ENCODE results near the gene PDZD7.

Gene PDZD7

GRCh38 chr10:101002456-101002855 lies 28.5 kb downstream of the PDZD7 start (continued):
- TF ChIP-seq GLI2 (tag by site-specific recombination; IDR thresholded peaks at IDR 0.05; ENCODE audit: borderline replicate concordance, low read depth) = no peak
- no peak for TF ChIP-seq INSM2 (tag by site-specific recombination; IDR thresholded peaks at IDR 0.05)
- TF ChIP-seq ZNF202 (tag by site-specific recombination; IDR thresholded peaks at IDR 0.05; ENCODE audit: borderline replicate concordance) = no peak
- peak; percentile 69 for TF ChIP-seq HIC1 (tag by site-specific recombination; IDR thresholded peaks at IDR 0.05)
- TF ChIP-seq ZNF19 (tag by site-specific recombination; IDR thresholded peaks at IDR 0.05; ENCODE audit: low read depth) = no peak
- TF ChIP-seq PATZ1 (tag by site-specific recombination; IDR thresholded peaks at IDR 0.05) = 0 out of 2 replicates have a peak, but pooled peaks have one; percentile 25

- H3K4me1 ChIP-seq (ENCODE audit: control insufficient read depth, insufficient read depth, low read length) = peaks cover 8% of the 10 kb centered on the region
- POLR2A ChIA-PET = no interaction called here
- CTCF ChIA-PET = interaction anchor here (0.6 to 16.6 kb wide), 6 partner anchors 9 to 55 kb away, joined by 3 to 274 read pairs (median 4); no protein-coding TSS in a partner anchor
- H3K4me3 ChIP-seq (ENCODE audit: low read depth, low read length) = no peak overlapping the region
- no peaks in the 10 kb centered on the region for H3K9me3 ChIP-seq (ENCODE audit: control insufficient read depth, insufficient read depth, low read depth, low read length)
- H3K27ac ChIP-seq (ENCODE audit: extremely low read depth, low read depth, low read length) = no peak overlapping the region
- TF ChIP-seq ATF2 (tag by site-specific recombination; IDR thresholded peaks at IDR 0.05; ENCODE audit: low read depth) (no peak), ZNF175 (tag by site-specific recombination; IDR thresholded peaks at IDR 0.05) (no peak), ZNF132 (tag by site-specific recombination; IDR thresholded peaks at IDR 0.05; ENCODE audit: borderline replicate concordance) (no peak), ZNF747 (tag by site-specific recombination; IDR thresholded peaks at IDR 0.05) (no peak), SP2 (tag by site-specific recombination; IDR thresholded peaks at IDR 0.05) (no peak), ZNF473 (tag by site-specific recombination; IDR thresholded peaks at IDR 0.05) (no peak), ZNF138 (tag by site-specific recombination; IDR thresholded peaks at IDR 0.05; ENCODE audit: borderline replicate concordance) (no peak)
- peaks cover 8 to 56% of the 10 kb centered on the region in 2 experiments; a peak in 2 of 3 replicates for H3K36me3 ChIP-seq (ENCODE audit: control insufficient read depth in 2 of 2, insufficient read depth in 1 of 2, low read length in 2 of 2)
Observed at GRCh38 chr10:101001659-101002035, 29.3 kb downstream of the PDZD7 start.

GRCh38 chr10:101000915-101001658 lies 29.8 kb downstream of the PDZD7 start:
- Histone ChIP-seq H3K27ac (ENCODE audit: extremely low read depth, low read depth, low read length) (peak overlapping the region; percentile 94), H3K4me3 (ENCODE audit: low read depth, low read length) (peak overlapping the region; percentile 57), H3K4me1 (ENCODE audit: control insufficient read depth, insufficient read depth, low read length) (peaks cover 8% of the 10 kb centered on the region), H3K36me3 (ENCODE audit: control insufficient read depth in 2 of 2, insufficient read depth in 1 of 2, low read length in 2 of 2) (peaks cover 8 to 50% of the 10 kb centered on the region in 2 experiments; a peak in 2 of 3 replicates), H3K9me3 (ENCODE audit: control insufficient read depth, insufficient read depth, low read depth, low read length) (no peaks in the 10 kb centered on the region)
- ChIA-PET CTCF (interaction anchor here (0.6 to 16.6 kb wide), 7 partner anchors 9 to 54 kb away, joined by 3 to 274 read pairs (median 4); no protein-coding TSS in a partner anchor), POLR2A (no interaction called here)
- TF ChIP-seq ZNF768 (tag by site-specific recombination; IDR thresholded peaks at IDR 0.05) (no peak), PRDM1 (tag by site-specific recombination; IDR thresholded peaks at IDR 0.05) (peak; percentile 59), ZNF398 (tag by site-specific recombination; IDR thresholded peaks at IDR 0.05) (peak; percentile 37; the same call in 1 of the 2 replicates), TRIM28 (IDR thresholded peaks at IDR 0.05; ENCODE audit: borderline replicate concordance, low read length) (0 out of 2 replicates have a peak, but pooled peaks have one; percentile 20), ZNF843 (tag by site-specific recombination; IDR thresholded peaks at IDR 0.05) (no peak), SCRT2 (tag by site-specific recombination; IDR thresholded peaks at IDR 0.05) (0 out of 2 replicates have a peak, but pooled peaks have one; percentile 20)
